A549 treated with CpdA at 1 μM for 4 hours (cell line): ENCODE results near the gene FARSB. TPM values are rescaled to one million over a fixed set of nuclear protein-coding genes. Genes with fewer than 3 reads are reported as not detected.

Source experiments
- total RNA-seq: library from RNA; stranded (reverse); fragments of 200-300 nt; extraction: Qiagen RNA extraction; gene quantifications from 5 replicates; pipeline ENCODE4 v1.2.3, GENCODE V29; 2022; ENCODE audit warnings: low read depth

The FARSB gene
- total RNA-seq: 41.5 to 48.6 TPM (median 43.1 TPM) in 5 replicates

DNA sequence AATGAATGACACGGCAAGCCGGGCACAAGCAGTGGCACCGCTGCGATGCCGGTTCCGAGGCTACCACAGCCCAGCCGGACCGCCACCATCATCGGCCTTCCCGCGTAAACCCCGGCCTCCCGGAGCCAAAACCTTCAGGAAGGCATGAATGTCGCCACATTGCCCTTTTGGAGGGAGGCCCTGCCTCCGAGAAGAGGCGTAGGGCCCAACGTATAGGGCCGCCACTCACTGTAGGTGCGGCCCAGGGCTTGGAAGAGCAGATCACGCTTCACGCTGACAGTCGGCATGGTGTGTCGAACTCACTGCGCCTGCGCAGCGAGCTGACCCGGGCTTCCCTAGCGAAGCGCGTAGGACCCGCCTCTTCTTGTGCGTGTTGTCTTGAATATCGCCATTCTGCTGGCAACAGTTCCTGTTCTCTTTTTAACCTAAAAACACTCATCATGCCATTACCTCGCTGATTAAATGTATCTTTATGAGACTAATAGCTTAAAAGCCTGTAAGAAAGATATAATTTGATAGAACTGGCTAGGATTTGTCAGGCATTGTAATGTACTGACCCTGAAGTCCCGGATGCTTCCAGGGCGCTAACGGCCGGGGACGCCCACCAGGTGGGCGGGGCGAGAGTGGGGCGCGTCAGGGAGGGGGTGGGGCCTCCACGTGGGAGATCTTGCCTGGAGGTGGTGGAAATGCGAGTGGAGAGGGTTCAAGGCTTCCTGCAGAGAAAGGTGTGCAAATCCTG lies at the start of gene FARSB:
Gene FARSB (minus strand): TSS at position 306 of the 739 bp plus-strand sequence. CDS start 19 bp downstream, at position 287.

DNA sequence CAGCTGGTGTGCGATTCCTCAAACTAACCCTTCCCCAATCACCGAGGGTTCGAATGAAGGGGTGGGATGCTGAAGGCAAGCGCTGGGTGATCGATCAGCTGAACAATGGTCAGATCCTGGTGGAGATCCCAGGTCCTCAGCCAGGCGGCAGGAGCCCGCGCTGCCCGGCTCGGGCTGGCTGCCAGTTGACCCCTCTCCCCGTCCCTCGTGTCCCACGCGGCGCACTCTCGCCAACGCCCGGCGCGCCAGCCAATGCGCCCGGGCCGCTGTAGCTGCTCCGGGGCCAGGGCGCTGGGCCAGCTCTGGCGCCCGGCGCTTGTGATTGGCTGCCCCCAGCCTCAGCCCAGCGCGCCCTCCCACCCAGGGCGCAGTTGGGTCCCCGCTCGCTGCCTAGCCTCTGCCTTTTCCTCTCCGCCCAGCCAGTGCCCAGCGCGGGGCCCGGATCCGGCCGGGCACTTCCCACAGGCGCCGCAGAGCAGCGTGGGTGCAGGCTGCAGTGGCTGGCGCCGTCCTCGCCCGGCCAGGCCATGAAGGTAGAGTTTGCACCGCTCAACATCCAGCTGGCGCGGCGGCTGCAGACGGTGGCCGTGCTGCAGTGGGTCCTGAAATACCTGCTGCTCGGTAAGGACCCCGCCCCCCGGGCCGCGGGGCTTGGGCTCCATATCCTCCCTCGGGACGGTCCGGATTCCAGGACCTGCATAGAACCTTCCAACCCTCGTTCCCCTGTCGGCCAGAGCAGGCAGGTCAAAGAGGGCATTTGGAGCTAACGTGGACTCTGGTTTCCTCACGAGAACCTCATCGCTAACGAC lies 15.6 kb upstream of the FARSB start, which contains the start of gene MOGAT1:
Gene MOGAT1 (plus strand): TSS at position 400 of the 809 bp plus-strand sequence. CDS start 128 bp downstream, at position 528.

Other genes with a start within 250 kb of the FARSB start
- 0.16 to 0.26 TPM (median 0.21 TPM) in 5 replicates for gene SGPP2, start 231.5 kb downstream of the FARSB start, total RNA-seq
- not detected in 5 replicates for gene MOGAT1, start 15.6 kb upstream of the FARSB start, total RNA-seq
- gene ACSL3, start 204.9 kb upstream of the FARSB start, total RNA-seq: 80.5 to 114 TPM (median 92.6 TPM) in 5 replicates